Adrenal gland (tissue), 12 donors: ENCODE measurements around the gene CUL4A. TPM values are rescaled to one million over a fixed set of nuclear protein-coding genes. Genes with fewer than 3 reads are reported as not detected.
"Not testable (repeated sequence)": the region's sequence is repeated elsewhere in the genome, so short reads cannot be mapped to it uniquely, and the experiment has no call there.

Source experiments
- DNase-seq, 7 donors: peaks; one replicate each; pipeline ENCODE4 v3.0.0-alpha.2; 2019 to 2020
- H3K27ac ChIP-seq, 5 donors: fragments of 200-600 bp; sonication (generic) in 4 of 5; 1 replicate in 3 of 5; 2 replicates in 2 of 5; pipeline versions ENCODE4 v1.5.1 to v1.8.0; 2016 to 2020; ENCODE audit warnings: mild to moderate bottlenecking in 1 of 5
- H3K27me3 ChIP-seq: fragments of 200-600 bp; 2 replicates; pipeline ENCODE4 v1.8.0; 2021
- H3K36me3 ChIP-seq, 2 donors: fragments of 200-600 bp; replicated peaks in 1 of 2; 1 replicate in 1 of 2; 2 replicates in 1 of 2; pipeline versions ENCODE4 v1.5.1 to v1.8.0; 2018 to 2022
- H3K4me1 ChIP-seq, 2 donors: fragments of 200-600 bp; replicated peaks in 1 of 2; 1 replicate in 1 of 2; 2 replicates in 1 of 2; pipeline versions ENCODE4 v1.5.1 to v1.8.0; 2018 to 2021
- H3K4me3 ChIP-seq, 4 donors: fragments of 200-600 bp; sonication (generic) in 3 of 4; one replicate each; pipeline ENCODE4 v1.5.1; 2016 to 2018
- H3K9me3 ChIP-seq, 3 donors: fragments of 200-600 bp; sonication (generic) in 1 of 3; replicated peaks in 1 of 3; 1 replicate in 2 of 3; 2 replicates in 1 of 3; pipeline versions ENCODE4 v1.5.1 to v1.8.0; 2016 to 2021
- POLR2A ChIP-seq, 2 donors: fragments of 450-650 bp; IDR thresholded peaks; one replicate each; pipeline ENCODE4 v1.6.1; 2017; ENCODE audit warnings: antibody characterized with exemption in 2 of 2, mild to moderate bottlenecking in 2 of 2, moderate library complexity in 1 of 2
- WGBS, 4 donors: extraction: QIAGEN DNeasy Blood & Tissue Kit in 2 of 4; methylation state at CpG; one replicate each; pipeline versions ENCODE4 v1.1.5 to v1.1.7; 2013 to 2017; 5-methylcytosine and 5-hydroxymethylcytosine counted together
- intact Hi-C, 2 donors: fragments of 100-400 bp; cut with DNase I; formaldehyde crosslinking; loops; one replicate each; pipeline versions ENCODE4 v1.14.1 to v1.15.0; 2022 to 2023
- polyA plus RNA-seq, 3 donors: library from polyadenylated mRNA; stranded (reverse); fragments of 200-250 nt in 2 of 3; fragments of 350-450 nt in 1 of 3; fragmentation: Illumina TruSeq in 1 of 3; extraction: RNeasy Lipid Tissue Mini Kit (QIAGEN cat#74804) in 1 of 3; gene quantifications; one replicate each; pipeline ENCODE4 v1.2.3, GENCODE V29; 2013 to 2014
- total RNA-seq, 9 donors: library from RNA; depleted of rRNA in 4 of 9; stranded (reverse); fragments of >200 nt in 4 of 9; fragments of 120-200 nt in 1 of 9; fragmentation: NEBNext Ultra II Directional in 1 of 9; extraction: Animal tissue kit (Norgen Biotek cat#: 25700) in 1 of 9; gene quantifications; one replicate each; pipeline versions ENCODE4 v1.1.0 to v1.2.4, GENCODE V29; 2013 to 2023
- TF ChIP-seq, protein P1 (sequence below), 6 experiments: fragments of 450-650 bp in 4 of 6; fragments of 200-600 bp in 2 of 6; sonication (generic) in 1 of 6; IDR thresholded peaks; 1 replicate in 5 of 6; 2 replicates in 1 of 6; pipeline versions ENCODE4 v1.5.1 to v1.8.0; 2016 to 2021; ENCODE audit warnings: antibody characterized with exemption in 6 of 6, mild to moderate bottlenecking in 2 of 6, moderate library complexity in 1 of 6
- donor health status: healthy with polysubstance abuse.
- donor health status: Bipolar disorder and iron deficiency.
- donor health status: DM: yes; HTN: yes; CAD: no.
- donor health status: DM: no; HTN: no; CAD: no.
- donor health status: DM: no; HTN: no; CAD: no.
- donor health status: DM: yes; HTN: yes; CAD: no.

The CUL4A gene
- total and polyA plus RNA-seq, 12 donors = 27.6 to 90.4 (median 58.7) TPM

GRCh38 chr13:113161433-113161832 lies 48.0 kb upstream of the CUL4A start:
- WGBS, 4 donors = 42 to 63% (median 50%) methylated on average over 13 to 16 of the region's 16 CpGs
- DNase-seq = no peak
- Histone ChIP-seq H3K4me3 (no peak overlapping the region), H3K27ac (no peak overlapping the region), H3K27me3 (no peaks in the 10 kb centered on the region), H3K36me3 (no peaks in the 10 kb centered on the region), H3K9me3 (no peaks in the 10 kb centered on the region), H3K4me1 (no peaks in the 10 kb centered on the region)
- TF ChIP-seq, protein P1, sequence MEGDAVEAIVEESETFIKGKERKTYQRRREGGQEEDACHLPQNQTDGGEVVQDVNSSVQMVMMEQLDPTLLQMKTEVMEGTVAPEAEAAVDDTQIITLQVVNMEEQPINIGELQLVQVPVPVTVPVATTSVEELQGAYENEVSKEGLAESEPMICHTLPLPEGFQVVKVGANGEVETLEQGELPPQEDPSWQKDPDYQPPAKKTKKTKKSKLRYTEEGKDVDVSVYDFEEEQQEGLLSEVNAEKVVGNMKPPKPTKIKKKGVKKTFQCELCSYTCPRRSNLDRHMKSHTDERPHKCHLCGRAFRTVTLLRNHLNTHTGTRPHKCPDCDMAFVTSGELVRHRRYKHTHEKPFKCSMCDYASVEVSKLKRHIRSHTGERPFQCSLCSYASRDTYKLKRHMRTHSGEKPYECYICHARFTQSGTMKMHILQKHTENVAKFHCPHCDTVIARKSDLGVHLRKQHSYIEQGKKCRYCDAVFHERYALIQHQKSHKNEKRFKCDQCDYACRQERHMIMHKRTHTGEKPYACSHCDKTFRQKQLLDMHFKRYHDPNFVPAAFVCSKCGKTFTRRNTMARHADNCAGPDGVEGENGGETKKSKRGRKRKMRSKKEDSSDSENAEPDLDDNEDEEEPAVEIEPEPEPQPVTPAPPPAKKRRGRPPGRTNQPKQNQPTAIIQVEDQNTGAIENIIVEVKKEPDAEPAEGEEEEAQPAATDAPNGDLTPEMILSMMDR (IDR thresholded peaks at IDR 0.05) = no peak
- TF ChIP-seq POLR2A (IDR thresholded peaks at IDR 0.05) = no peak
- intact Hi-C loops = no loop called here

- H3K9me3 ChIP-seq, H3K27me3 ChIP-seq, H3K4me1 ChIP-seq, DNase-seq, H3K36me3 ChIP-seq, H3K4me3 ChIP-seq, H3K27ac ChIP-seq, intact Hi-C loops: not testable (repeated sequence)
- 33 to 45% (median 38%) methylated on average over 4 to 11 of the region's 13 CpGs; no CpG with 5 or more reads in 1 of the 4 donors for WGBS, 4 donors
Observed at GRCh38 chr13:113161975-113162374, 47.4 kb upstream of the CUL4A start.

GRCh38 chr13:113162783-113163685 lies 46.4 kb upstream of the CUL4A start:
- no peaks in the 10 kb centered on the region for H3K4me1 ChIP-seq
- no peaks in the 10 kb centered on the region for H3K9me3 ChIP-seq
- no peaks in the 10 kb centered on the region for H3K36me3 ChIP-seq
- H3K4me3 ChIP-seq = no peak overlapping the region
- TF ChIP-seq, protein P1 (IDR thresholded peaks at IDR 0.05) = no peak
- TF ChIP-seq POLR2A (IDR thresholded peaks at IDR 0.05) = no peak
- DNase-seq = no peak
- intact Hi-C loops = no loop called here
- H3K27me3 ChIP-seq = no peaks in the 10 kb centered on the region
- WGBS, 4 donors = 27 to 36% (median 32%) methylated on average over 18 to 25 of the region's 25 CpGs
- H3K27ac ChIP-seq = no peak overlapping the region

DNA sequence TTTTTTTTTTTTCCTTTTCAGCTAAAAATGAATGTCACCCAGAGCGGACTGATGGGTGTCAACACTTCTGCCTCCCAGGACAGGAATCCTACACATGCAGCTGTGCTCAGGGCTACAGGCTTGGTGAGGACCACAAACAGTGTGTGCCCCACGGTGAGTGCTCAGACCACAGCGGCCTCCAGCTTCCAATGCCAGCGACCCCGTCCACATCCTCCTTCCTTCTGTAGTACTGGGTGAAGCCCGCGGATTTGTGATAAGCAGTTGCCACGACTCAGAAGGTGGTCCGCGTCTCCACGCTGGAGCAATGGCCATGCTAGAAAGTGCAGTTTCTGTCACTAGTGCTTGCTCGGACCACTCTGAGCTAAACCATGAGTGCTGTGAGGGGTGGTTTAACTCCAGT lies 44.9 kb upstream of the CUL4A start:
- 65 to 89% (median 77%) methylated on average over 7 to 12 of the region's 12 CpGs for WGBS, 4 donors
- no peak overlapping the region for H3K4me3 ChIP-seq
- intact Hi-C loops = no loop called here

More for the DNA sequence above, 44.9 kb upstream of the CUL4A start:
- no peaks in the 10 kb centered on the region for H3K9me3 ChIP-seq
- no peaks in the 10 kb centered on the region for H3K4me1 ChIP-seq
- no peaks in the 10 kb centered on the region for H3K36me3 ChIP-seq
- H3K27me3 ChIP-seq = no peaks in the 10 kb centered on the region
- TF ChIP-seq, protein P1 (IDR thresholded peaks at IDR 0.05) = no peak
- TF ChIP-seq POLR2A (IDR thresholded peaks at IDR 0.05) = no peak
- H3K27ac ChIP-seq = no peak overlapping the region
- no peak for DNase-seq
